Ovary (tissue), 9 donors: ENCODE measurements around the gene PRADC1. TPM values are rescaled to one million over a fixed set of nuclear protein-coding genes. Genes with fewer than 3 reads are reported as not detected.

Source experiments
- DNase-seq, 5 donors: peaks; one replicate each; pipeline ENCODE4 v3.0.0-alpha.2; 2019 to 2020
- H3K27ac ChIP-seq, 2 donors: fragments of 200-600 bp; one replicate each; pipeline versions ENCODE4 v1.5.1 to v1.8.0; 2019 to 2022
- H3K27me3 ChIP-seq: fragments of 200-600 bp; one replicate; pipeline ENCODE4 v1.8.0; 2022
- H3K36me3 ChIP-seq: fragments of 200-600 bp; sonication (generic); one replicate; pipeline ENCODE4 v1.5.1; 2019
- H3K4me1 ChIP-seq: one replicate; pipeline ENCODE4 v1.8.1; 2013; ENCODE audit warnings: mild to moderate bottlenecking, moderate library complexity; ENCODE audit not compliant: insufficient read depth
- H3K4me3 ChIP-seq: fragments of 200-600 bp; sonication (generic); one replicate; pipeline ENCODE4 v1.5.1; 2017
- H3K9me3 ChIP-seq, 2 donors: fragments of 200-600 bp in 1 of 2; sonication (generic) in 1 of 2; one replicate each; pipeline versions ENCODE4 v1.5.1 to v1.8.1; 2013 to 2019; ENCODE audit warnings: mild to moderate bottlenecking in 1 of 2, moderate library complexity in 1 of 2
- EP300 ChIP-seq: sonication (generic); formaldehyde crosslinking; IDR thresholded peaks from one replicate; pipeline ENCODE4 v1.6.1; 2017; ENCODE audit warnings: antibody characterized with exemption
- POLR2A ChIP-seq: fragments of 450-650 bp; IDR thresholded peaks from one replicate; pipeline ENCODE4 v1.6.1; 2017; ENCODE audit warnings: antibody characterized with exemption, mild to moderate bottlenecking, moderate library complexity
- WGBS, 3 donors: extraction: QIAGEN DNeasy Blood & Tissue Kit in 1 of 3; methylation state at CpG; one replicate each; pipeline versions ENCODE4 v1.1.5 to v1.1.7; 2013 to 2017; 5-methylcytosine and 5-hydroxymethylcytosine counted together
- intact Hi-C, 4 donors: fragments of 100-400 bp; cut with DNase I; formaldehyde crosslinking; loops; one replicate each; pipeline versions ENCODE4 v1.11.0 to v1.15.1; 2022 to 2023
- polyA plus RNA-seq, 2 donors: library from polyadenylated mRNA; stranded (reverse); fragments of 200-250 nt in 1 of 2; fragments of 350-450 nt in 1 of 2; fragmentation: Illumina TruSeq in 1 of 2; extraction: RNeasy Lipid Tissue Mini Kit (QIAGEN cat#74804) in 1 of 2; gene quantifications; one replicate each; pipeline ENCODE4 v1.2.3, GENCODE V29; 2013 to 2014
- total RNA-seq, 7 donors: library from RNA; depleted of rRNA in 2 of 7; stranded (reverse); fragments of >200 nt in 2 of 7; fragmentation: NEBNext Ultra II Directional in 3 of 7; extraction: Animal tissue kit (Norgen Biotek cat#: 25700) in 3 of 7; gene quantifications; one replicate each; pipeline versions ENCODE4 v1.1.0 to v1.2.4, GENCODE V29; 2016 to 2023
- TF ChIP-seq, protein P1 (sequence below), 3 donors: fragments of 450-650 bp in 2 of 3; fragments of 200-600 bp in 1 of 3; IDR thresholded peaks; one replicate each; pipeline versions ENCODE4 v1.5.1 to v1.8.0; 2016 to 2022; ENCODE audit warnings: antibody characterized with exemption in 3 of 3, mild to moderate bottlenecking in 1 of 3
- donor health status: DM: no; HTN: no; CAD: no; lungs with moderate emphysema.
- donor health status: DM: no; HTN: no; CAD: no.
- donor health status: Bipolar disorder and iron deficiency.
- donor health status: DM: yes; HTN: yes; CAD: no.
- donor health status: DM: no; HTN: no; CAD: no.
- donor health status: DM: yes; HTN: yes; CAD: no.

PRADC1 gene
- total and polyA plus RNA-seq, 9 donors: 7.7 to 19.7 (median 11.8) TPM

DNA sequence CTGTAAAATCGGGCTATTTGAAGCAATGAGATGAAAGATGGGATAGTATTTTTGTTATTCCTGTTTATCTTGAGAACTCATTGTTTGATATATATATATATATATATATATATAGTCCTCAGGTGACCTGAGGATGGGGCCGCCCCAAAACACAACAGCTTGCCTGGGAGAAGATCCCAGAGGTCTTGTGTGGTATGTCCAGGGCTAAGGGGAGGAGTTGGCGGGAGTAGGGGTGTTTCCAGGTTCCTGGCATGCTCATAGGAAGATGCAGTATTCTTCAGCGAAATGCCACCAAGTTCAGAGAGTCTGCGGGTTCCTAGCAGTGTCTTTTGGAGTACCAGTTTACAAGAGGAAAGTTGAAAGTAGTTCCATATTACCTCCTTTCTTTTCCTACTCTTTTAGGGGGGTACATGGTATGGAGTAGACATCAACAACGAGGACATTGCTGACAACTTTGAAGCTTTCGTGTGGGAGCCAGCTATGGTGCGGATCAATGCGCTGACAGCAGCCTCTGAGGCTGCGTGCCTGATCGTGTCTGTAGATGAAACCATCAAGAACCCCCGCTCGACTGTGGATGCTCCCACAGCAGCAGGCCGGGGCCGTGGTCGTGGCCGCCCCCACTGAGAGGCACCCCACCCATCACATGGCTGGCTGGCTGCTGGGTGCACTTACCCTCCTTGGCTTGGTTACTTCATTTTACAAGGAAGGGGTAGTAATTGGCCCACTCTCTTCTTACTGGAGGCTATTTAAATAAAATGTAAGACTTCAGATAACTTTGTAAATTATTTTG lies 19.4 kb upstream of the PRADC1 start:
- Histone ChIP-seq H3K9me3 (no peaks in the 10 kb centered on the region), H3K27me3 (no peaks in the 10 kb centered on the region), H3K36me3 (no peaks in the 10 kb centered on the region), H3K27ac (no peak overlapping the region), H3K4me3 (no peak overlapping the region), H3K4me1 (peaks cover 3% of the 10 kb centered on the region)
- DNase-seq: no peak
- 77 to 81% (median 81%) methylated on average over 17 of the region's 17 CpGs for WGBS, 3 donors
- intact Hi-C loops: no loop called here
- TF ChIP-seq, protein P1, sequence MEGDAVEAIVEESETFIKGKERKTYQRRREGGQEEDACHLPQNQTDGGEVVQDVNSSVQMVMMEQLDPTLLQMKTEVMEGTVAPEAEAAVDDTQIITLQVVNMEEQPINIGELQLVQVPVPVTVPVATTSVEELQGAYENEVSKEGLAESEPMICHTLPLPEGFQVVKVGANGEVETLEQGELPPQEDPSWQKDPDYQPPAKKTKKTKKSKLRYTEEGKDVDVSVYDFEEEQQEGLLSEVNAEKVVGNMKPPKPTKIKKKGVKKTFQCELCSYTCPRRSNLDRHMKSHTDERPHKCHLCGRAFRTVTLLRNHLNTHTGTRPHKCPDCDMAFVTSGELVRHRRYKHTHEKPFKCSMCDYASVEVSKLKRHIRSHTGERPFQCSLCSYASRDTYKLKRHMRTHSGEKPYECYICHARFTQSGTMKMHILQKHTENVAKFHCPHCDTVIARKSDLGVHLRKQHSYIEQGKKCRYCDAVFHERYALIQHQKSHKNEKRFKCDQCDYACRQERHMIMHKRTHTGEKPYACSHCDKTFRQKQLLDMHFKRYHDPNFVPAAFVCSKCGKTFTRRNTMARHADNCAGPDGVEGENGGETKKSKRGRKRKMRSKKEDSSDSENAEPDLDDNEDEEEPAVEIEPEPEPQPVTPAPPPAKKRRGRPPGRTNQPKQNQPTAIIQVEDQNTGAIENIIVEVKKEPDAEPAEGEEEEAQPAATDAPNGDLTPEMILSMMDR (IDR thresholded peaks at IDR 0.05): no peak
- TF ChIP-seq POLR2A (no peak), EP300 (no peak)

GRCh38 chr2:73250872-73251846 lies 18.1 kb upstream of the PRADC1 start:
- TF ChIP-seq POLR2A (no peak), EP300 (no peak)
- TF ChIP-seq, protein P1 (IDR thresholded peaks at IDR 0.05): no peak
- H3K36me3 ChIP-seq: no peaks in the 10 kb centered on the region
- 53 to 70% (median 57%) methylated on average over 15 to 17 of the region's 17 CpGs for WGBS, 3 donors
- H3K27me3 ChIP-seq: no peaks in the 10 kb centered on the region
- intact Hi-C loops: no loop called here
- DNase-seq: no peak
- no peaks in the 10 kb centered on the region for H3K9me3 ChIP-seq
- H3K4me3 ChIP-seq: no peak overlapping the region
- H3K27ac ChIP-seq: no peak overlapping the region
- peaks cover 3% of the 10 kb centered on the region for H3K4me1 ChIP-seq

- Histone ChIP-seq H3K27ac (no peak overlapping the region), H3K27me3 (no peaks in the 10 kb centered on the region), H3K4me1 (peaks cover 3% of the 10 kb centered on the region), H3K9me3 (no peaks in the 10 kb centered on the region), H3K4me3 (no peak overlapping the region), H3K36me3 (no peaks in the 10 kb centered on the region)
- peak in 2 of 5 donors; percentile 43 to 51 for DNase-seq
- TF ChIP-seq, protein P1 (IDR thresholded peaks at IDR 0.05): no peak
- no peak for TF ChIP-seq EP300
- TF ChIP-seq POLR2A: no peak
- intact Hi-C loops: no loop called here
- WGBS, 3 donors: 27 to 51% (median 31%) methylated on average over 9 of the region's 9 CpGs
Measured at GRCh38 chr2:73249636-73250035, 16.6 kb upstream of the PRADC1 start.

DNA sequence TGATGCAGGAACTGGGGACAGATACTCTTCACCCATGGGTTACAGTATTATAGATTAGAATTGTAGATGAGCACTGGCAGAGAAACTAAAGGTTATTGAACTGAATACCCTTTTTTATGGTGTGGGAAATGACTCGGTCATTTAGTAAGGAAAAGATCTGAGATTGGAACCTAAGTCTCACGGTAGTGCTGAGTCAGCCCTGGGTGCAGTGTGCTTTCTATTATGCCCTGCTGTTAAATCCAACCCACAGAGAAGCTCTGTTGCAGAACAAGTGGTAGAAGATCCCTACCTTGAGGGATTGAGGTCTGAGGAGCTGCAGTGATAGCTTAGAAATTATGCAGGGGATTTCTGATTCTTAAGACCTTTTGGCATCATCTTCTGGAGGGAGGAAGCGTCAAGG lies 13.8 kb upstream of the PRADC1 start:
- H3K36me3 ChIP-seq: no peaks in the 10 kb centered on the region
- WGBS, 3 donors: 73 to 82% (median 76%) methylated on average over 3 of the region's 3 CpGs

More for the DNA sequence above, 13.8 kb upstream of the PRADC1 start:
- intact Hi-C loops: no loop called here
- H3K27ac ChIP-seq: no peak overlapping the region
- H3K4me3 ChIP-seq: no peak overlapping the region
- H3K9me3 ChIP-seq: no peaks in the 10 kb centered on the region
- no peak for DNase-seq
- TF ChIP-seq EP300: no peak
- peaks cover 3% of the 10 kb centered on the region for H3K4me1 ChIP-seq
- H3K27me3 ChIP-seq: no peaks in the 10 kb centered on the region
